UCSD-AML1 (cell line): ENCODE results near the gene BAG1.

ENCODE experiments used
- DNase-seq: peaks from one replicate; lab custom pipeline; 2025; ENCODE audit not compliant: unreplicated experiment; lab: John Stamatoyannopoulos, UW

The BAG1 gene

GRCh38 chr9:33244137-33244784, 20.2 kb downstream of the BAG1 start:
- DNase-seq = no peak

- no peak for DNase-seq
These were observed 21.8 kb downstream of the BAG1 start for GRCh38 chr9:33242609-33243134.

DNA sequence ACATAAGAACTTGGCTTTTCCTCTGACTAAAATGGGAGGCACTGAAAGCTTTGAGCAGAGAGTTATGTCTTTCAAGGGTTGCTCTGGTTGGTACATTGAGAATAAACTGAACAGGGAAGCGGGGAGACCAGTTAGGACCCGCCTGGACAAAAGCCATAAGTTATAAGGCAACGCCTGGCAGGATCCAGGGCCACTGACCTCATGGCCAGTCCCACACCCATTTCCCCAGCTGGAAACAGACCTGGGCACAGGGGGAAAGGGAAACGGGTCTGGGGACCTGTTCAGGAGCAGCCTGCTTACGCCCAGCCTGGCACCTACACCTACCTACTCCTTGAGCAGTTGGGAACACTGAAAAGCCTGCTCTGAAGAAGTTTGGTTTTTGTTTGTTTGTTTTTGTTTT, 23.2 kb downstream of the BAG1 start:
- no peak for DNase-seq

- peak; percentile 25 for DNase-seq
These were observed 24.6 kb downstream of the BAG1 start, which contains the start of gene SPINK4 for GRCh38 chr9:33239921-33240320. Gene SPINK4, plus strand, starts transcription at chr9:33240167. Its CDS starts 42 bp downstream, at chr9:33240209.

- DNase-seq = no peak
These were observed 27.9 kb downstream of the BAG1 start for GRCh38 chr9:33236571-33236970.

GRCh38 chr9:33234511-33235467, 29.7 kb downstream of the BAG1 start:
- DNase-seq = no peak

GRCh38 chr9:33233626-33234342, 30.7 kb downstream of the BAG1 start:
- DNase-seq = no peak

DNA sequence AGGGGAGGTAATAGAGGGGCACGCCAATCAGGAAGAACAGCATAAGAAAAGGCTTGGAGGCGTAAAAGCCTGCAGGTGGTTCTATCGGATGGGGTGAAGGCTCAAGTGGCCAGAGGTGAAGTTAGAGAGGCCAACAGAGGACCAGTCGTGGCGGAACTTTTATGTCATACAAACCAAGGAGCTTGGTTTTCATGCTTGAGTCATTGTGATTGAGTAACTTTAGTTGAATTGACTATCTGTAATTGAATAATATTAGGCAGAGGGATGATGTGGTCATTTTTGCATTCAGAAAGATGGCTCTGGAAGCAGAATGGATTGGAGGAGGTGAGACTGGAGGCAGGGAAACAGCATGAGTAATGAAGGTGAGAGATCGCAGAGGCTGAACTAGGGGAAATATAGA, 31.7 kb downstream of the BAG1 start:
- no peak for DNase-seq

- DNase-seq = no peak
These were observed 32.9 kb downstream of the BAG1 start for GRCh38 chr9:33231623-33231942.

DNA sequence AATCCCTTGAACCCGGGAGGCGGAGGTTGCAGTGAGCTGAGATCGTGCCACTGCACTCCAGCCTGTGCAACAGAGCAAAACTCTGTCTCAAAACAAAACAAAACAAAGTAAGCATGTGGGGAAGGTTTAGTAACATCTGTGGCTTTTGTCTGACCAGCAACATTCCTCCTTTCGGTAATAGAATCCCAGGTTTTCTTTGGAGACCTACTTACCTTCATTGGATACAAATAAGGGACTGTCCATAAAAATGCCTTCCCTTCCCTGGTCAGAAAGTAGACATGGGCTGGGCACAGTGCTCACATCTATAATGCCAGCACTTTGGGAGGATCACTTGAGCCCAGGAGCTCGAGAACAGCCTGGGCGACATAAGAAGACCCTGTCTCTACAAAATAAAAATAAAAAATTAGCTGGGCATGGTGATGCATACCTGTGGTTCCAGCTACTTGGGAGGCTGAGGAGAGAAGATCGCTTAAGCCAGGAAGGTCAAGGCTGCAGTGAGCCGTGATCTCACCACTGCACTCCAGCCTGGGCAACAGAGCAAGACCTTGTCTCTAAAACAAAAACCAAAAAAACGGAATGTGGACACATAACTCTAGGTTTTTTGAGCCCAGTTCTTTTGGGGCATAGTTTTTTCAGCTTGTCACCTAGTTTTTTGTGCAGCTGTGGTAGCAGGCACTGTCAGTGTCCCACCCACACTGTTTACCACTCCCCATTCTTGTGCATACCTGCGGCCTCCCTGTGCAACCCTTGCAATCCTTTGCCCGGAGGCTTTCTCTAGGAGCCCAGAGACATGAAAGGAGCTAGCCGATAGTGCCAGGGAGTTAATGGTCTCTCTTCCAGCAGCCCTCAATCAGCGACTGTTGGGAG, 33.5 kb downstream of the BAG1 start:
- no peak for DNase-seq

DNA sequence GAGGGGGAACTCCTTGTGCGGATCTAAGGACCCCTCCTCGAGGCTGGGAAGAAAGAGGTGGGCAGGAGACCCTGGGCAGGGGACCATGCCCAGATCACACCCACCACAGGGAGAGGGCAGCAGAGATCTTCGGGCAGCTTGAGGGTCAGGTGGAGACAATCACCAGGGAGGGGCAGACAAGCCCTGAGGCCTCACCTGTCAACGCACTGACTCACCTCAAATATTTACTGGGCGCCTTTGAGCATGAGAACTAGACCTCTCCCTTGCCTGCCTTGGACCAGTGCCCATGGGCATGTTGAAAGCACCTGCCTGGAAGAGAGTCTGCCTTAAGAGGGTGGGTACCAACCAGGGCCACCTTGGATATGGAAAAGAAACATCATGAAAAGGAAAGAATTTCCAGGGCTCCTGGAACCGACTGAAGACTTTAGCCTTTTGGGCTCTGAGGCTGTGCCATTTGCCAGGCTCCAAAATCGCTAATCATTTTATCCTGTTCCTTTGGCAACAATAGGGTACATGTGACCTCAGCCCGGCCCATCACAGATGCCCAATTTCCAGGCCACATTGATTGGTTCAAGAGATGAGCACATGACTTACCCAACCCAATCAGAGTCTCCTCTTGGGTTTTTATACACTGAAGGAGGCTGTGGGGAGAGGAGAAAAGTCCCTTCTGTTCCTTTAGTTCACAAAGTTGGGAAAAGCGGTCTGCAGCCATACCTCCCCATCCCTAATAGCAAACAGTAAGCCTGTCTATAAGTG, 35.0 kb downstream of the BAG1 start:
- no peak for DNase-seq

GRCh38 chr9:33228606-33229005, 35.9 kb downstream of the BAG1 start:
- no peak for DNase-seq

DNA sequence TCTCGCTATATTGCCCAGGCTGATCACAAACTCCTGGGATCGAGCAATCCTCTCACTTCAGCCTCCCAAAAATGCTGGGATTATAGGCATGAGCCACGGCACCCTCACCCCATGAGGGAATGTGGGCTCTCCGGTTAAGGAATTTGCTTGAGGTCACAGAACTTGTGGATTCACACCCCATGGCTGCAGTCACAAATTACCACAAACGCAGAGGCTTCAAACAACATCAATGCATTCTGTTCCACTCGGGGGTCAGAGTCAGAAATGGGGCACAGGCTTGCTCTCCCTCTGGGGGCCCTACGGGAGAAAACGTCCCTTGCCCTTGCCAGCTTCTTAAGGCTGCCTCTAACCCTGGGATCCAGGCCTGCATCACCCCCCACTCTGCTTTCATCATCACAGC, 36.8 kb downstream of the BAG1 start:
- DNase-seq = no peak

DNA sequence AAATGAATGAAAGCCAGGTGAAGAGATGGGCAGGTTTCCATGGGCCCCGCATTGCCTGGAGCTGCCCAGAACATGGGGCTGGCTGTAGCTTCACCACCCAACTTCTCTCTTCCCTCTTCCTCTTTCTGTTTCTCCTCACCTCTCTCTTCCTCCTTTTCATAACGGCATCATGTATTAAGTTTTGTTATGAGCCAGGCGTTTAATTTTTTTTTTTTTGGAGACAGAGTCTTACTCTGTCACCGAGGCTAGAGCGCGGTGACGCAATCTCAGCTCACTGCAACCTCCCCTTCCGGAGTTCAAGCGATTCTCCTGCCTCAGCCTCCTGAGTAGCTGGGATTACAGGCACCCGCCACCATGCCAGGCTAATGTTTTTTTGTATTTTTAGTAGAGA, 37.5 kb downstream of the BAG1 start:
- peak; percentile 18 for DNase-seq

DNA sequence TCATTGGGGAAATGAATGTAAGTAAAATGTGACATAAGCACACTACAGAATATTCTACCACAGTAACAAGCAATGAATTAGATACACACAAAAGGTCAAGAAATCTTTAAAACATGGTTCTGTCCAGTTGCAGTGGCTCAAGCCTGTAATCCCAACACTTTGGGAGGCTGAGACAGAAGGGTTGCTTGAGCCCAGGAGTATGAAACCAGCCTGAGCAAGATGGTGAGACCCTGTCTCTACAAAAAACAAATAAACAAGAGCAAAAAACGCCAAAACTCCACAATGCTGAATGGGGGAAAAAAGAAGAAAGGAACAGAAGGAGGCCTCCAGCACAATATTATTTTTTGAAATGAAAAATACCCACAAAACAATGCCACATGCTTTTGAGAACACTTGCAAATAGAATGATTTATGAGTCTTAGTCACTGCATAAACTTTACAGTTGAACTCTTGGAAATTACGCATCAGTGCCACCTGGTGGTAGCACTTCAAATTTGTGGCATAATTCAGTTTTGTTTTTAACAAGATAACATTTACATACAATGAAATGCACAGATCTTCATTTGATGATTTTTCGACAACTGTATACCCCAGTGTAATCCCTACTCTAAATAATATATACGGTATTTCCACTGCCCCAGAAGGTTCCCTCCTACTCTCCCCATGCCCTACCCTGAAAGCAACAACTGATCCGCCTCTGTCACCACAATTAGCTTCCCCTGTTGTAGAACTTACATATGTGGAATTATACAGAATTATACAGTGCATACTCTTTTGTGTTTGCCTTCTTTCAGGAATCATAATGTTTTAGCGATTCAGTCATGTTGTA, 39.0 kb downstream of the BAG1 start:
- peak; percentile 17 for DNase-seq

DNA sequence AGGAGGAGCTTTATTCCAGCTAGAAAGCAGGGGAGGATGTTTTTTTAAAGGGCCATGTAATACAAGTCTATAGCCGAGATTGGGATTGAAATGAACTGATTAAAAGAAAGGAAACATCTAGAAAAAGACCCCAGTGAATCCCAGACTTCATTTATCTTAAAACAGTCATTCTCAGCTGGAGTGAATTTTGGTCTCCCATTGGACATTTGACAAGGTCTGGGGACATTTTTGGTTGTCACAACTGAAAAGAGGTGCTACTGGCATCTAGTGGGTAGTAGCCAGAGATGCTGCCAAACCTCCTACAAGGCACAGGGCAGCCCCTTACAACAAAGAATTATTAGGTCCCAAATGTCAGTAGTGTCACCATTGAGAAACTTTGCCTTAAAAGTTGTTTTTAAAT, 40.8 kb downstream of the BAG1 start:
- no peak for DNase-seq

DNA sequence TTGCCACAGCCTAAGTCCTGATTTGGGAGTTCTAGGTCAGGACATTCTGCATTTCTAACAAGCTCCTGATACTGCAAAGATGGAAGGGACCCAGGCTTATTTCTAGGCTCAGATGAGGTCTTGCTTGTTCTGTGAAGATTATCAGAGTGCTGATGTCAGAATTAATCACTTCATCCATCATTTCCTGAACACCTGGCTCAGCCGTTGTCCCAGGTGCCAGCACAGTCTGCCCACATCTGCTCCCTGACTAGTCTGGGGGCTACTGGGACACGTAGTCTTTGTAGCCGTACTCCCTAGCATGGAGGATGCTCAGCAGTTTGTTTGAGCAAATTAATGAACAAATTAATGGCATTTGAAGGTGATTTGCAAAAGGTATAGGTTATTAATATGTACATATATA, 42.5 kb downstream of the BAG1 start:
- no peak for DNase-seq

- no peak for DNase-seq
These were observed 43.0 kb downstream of the BAG1 start for GRCh38 chr9:33221568-33221884.
